Neuronal stem cell (in vitro differentiated cells): ENCODE results near the gene TBC1D22A.
A peak's percentile ranks its signal among the peaks of the same experiment; 100 is the strongest.

Experiments used
- DNase-seq: peaks from one replicate; pipeline ENCODE4 v3.0.0-alpha.2; 2013; ENCODE audit warnings: low spot score
- H2AFZ ChIP-seq: one replicate; pipeline ENCODE4 v1.6.1; 2013; ENCODE audit warnings: mild to moderate bottlenecking, low read length, inconsistent platforms
- H2AK5ac ChIP-seq: 2 replicates; pipeline ENCODE4 v1.6.1; 2013; ENCODE audit warnings: low read depth, mild to moderate bottlenecking, inconsistent platforms, low read length, moderate library complexity, mixed read lengths
- H2BK120ac ChIP-seq: 2 replicates; pipeline ENCODE4 v1.6.1; 2013; ENCODE audit warnings: low read depth, mild to moderate bottlenecking, inconsistent platforms, low read length, moderate library complexity, mixed read lengths
- H2BK12ac ChIP-seq: one replicate; pipeline ENCODE4 v1.6.1; 2013; ENCODE audit warnings: low read length, inconsistent platforms
- H2BK15ac ChIP-seq: 2 replicates; pipeline ENCODE4 v1.6.1; 2013; ENCODE audit warnings: mild to moderate bottlenecking, low read length, inconsistent platforms, mixed read lengths
- H2BK5ac ChIP-seq: one replicate; pipeline ENCODE4 v1.6.1; 2013; ENCODE audit warnings: inconsistent platforms, mild to moderate bottlenecking, low read length, moderate library complexity
- H3K14ac ChIP-seq: one replicate; pipeline ENCODE4 v1.6.1; 2013; ENCODE audit warnings: low read length, inconsistent platforms
- H3K18ac ChIP-seq: 2 replicates; pipeline ENCODE4 v1.6.1; 2013; ENCODE audit warnings: low read length, inconsistent platforms
- H3K23ac ChIP-seq: 2 replicates; pipeline ENCODE4 v1.6.1; 2013; ENCODE audit warnings: low read depth, mild to moderate bottlenecking, mixed read lengths, low read length, inconsistent platforms; ENCODE audit not compliant: poor library complexity
- H3K27ac ChIP-seq: replicated peaks from 3 replicates; pipeline ENCODE4 v1.5.1; 2013; ENCODE audit warnings: low read length, inconsistent platforms
- H3K27me3 ChIP-seq, 3 experiments: 2 replicates each; pipeline ENCODE4 v1.6.1; 2013; ENCODE audit warnings: low read length in 3 of 3, mild to moderate bottlenecking in 2 of 3, inconsistent platforms in 1 of 3, low read depth in 1 of 3, mixed read lengths in 1 of 3, moderate library complexity in 1 of 3; ENCODE audit not compliant: control insufficient read depth in 3 of 3, insufficient read depth in 3 of 3
- H3K36me3 ChIP-seq, 2 donors: replicated peaks in 1 of 2; 2 replicates each; pipeline ENCODE4 v1.6.1; 2013; ENCODE audit warnings: low read length in 2 of 2; ENCODE audit not compliant: control insufficient read depth in 2 of 2, insufficient read depth in 2 of 2
- H3K4ac ChIP-seq: 2 replicates; pipeline ENCODE4 v1.6.1; 2013; ENCODE audit warnings: inconsistent platforms, mild to moderate bottlenecking, low read length, moderate library complexity
- H3K4me1 ChIP-seq, 2 donors: 1 replicate in 1 of 2; 2 replicates in 1 of 2; pipeline ENCODE4 v1.6.1; 2013; ENCODE audit warnings: low read length in 2 of 2, low read depth in 1 of 2; ENCODE audit not compliant: control insufficient read depth in 2 of 2, insufficient read depth in 1 of 2
- H3K4me2 ChIP-seq: one replicate; pipeline ENCODE4 v1.6.1; 2013; ENCODE audit warnings: mild to moderate bottlenecking, low read length, inconsistent platforms; ENCODE audit not compliant: insufficient read depth, poor library complexity, severe bottlenecking
- H3K4me3 ChIP-seq, 2 donors: 2 replicates each; pipeline ENCODE4 v1.5.1; 2013; ENCODE audit warnings: low read length in 2 of 2, mild to moderate bottlenecking in 2 of 2, inconsistent platforms in 1 of 2, moderate library complexity in 1 of 2
- H3K79me1 ChIP-seq: one replicate; pipeline ENCODE4 v1.6.1; 2013; ENCODE audit warnings: low read depth, mild to moderate bottlenecking, inconsistent platforms, low read length, moderate library complexity
- H3K9ac ChIP-seq: one replicate; pipeline ENCODE4 v1.6.1; 2013; ENCODE audit warnings: mild to moderate bottlenecking, low read depth, low read length, inconsistent platforms; ENCODE audit not compliant: poor library complexity
- H3K9me3 ChIP-seq, 2 donors: replicated peaks in 1 of 2; 2 replicates each; pipeline versions ENCODE3 to v1.6.1; 2013; ENCODE audit warnings: low read length in 2 of 2, mild to moderate bottlenecking in 2 of 2, inconsistent platforms in 1 of 2, low read depth in 1 of 2, mixed read lengths in 1 of 2, moderate library complexity in 1 of 2; ENCODE audit not compliant: control insufficient read depth in 2 of 2, insufficient read depth in 1 of 2
- H4K8ac ChIP-seq: one replicate; pipeline ENCODE4 v1.6.1; 2013; ENCODE audit warnings: low read depth, mild to moderate bottlenecking, inconsistent platforms, low read length, moderate library complexity
- H4K91ac ChIP-seq: one replicate; pipeline ENCODE4 v1.6.1; 2013; ENCODE audit warnings: low read length, low read depth, mild to moderate bottlenecking, inconsistent platforms; ENCODE audit not compliant: poor library complexity
- WGBS, 2 donors: extraction: QIAGEN DNeasy Blood & Tissue Kit; methylation state at CpG; one replicate each; pipeline ENCODE4 v1.1.7; 2013; ENCODE audit warnings: missing lambda C conversion rate in 2 of 2, mixed read lengths in 1 of 2; ENCODE audit not compliant: insufficient read length in 2 of 2, insufficient replicate concordance in 1 of 2; ENCODE audit errors: extremely low coverage in 2 of 2; 5-methylcytosine and 5-hydroxymethylcytosine counted together

The TBC1D22A gene

DNA sequence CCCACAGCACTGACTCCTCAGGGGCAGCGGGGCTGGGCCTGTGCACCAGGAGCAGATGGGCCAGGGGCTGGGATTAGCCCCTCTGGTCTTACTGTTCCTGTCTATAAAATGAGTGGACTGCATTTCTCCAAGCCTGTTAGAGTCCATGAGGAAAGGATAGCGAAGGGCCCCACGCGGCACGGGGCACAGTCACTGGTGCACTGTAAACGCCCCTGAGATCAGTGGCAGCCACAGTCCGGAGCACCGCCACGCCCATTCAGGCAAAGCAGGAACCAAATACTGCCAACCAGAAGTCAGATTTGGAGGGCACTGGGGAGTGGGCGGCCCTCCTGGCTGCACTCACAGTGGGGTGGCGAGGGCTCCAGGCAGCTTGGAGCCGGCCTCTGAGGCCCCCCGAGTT is 387.5 kb downstream of the TBC1D22A start:
- Histone ChIP-seq H3K23ac (peak overlapping the region; percentile 33), H2BK15ac (no peak overlapping the region), H3K4me2 (no peak overlapping the region), H2BK12ac (no peak overlapping the region), H3K18ac (peak overlapping the region; percentile 35), H3K79me1 (no peaks in the 10 kb centered on the region), H3K14ac (no peak overlapping the region), H3K4ac (no peak overlapping the region), H3K4me3 (no peak overlapping the region), H4K8ac (no peak overlapping the region), H2AK5ac (peak overlapping the region; percentile 51), H4K91ac (no peak overlapping the region), H3K36me3 (no peaks in the 10 kb centered on the region), H2BK5ac (no peak overlapping the region), H2AFZ (no peak overlapping the region), H2BK120ac (no peak overlapping the region), H3K27ac (no peak overlapping the region), H3K9me3 (no peaks in the 10 kb centered on the region), H3K9ac (no peak overlapping the region), H3K27me3 (no peaks in the 10 kb centered on the region), H3K4me1 (peaks cover 0 to 3% of the 10 kb centered on the region in 2 donors)
- no peak for DNase-seq
- WGBS, 2 donors = no CpG with 5 or more reads among the region's 13 CpGs

DNA sequence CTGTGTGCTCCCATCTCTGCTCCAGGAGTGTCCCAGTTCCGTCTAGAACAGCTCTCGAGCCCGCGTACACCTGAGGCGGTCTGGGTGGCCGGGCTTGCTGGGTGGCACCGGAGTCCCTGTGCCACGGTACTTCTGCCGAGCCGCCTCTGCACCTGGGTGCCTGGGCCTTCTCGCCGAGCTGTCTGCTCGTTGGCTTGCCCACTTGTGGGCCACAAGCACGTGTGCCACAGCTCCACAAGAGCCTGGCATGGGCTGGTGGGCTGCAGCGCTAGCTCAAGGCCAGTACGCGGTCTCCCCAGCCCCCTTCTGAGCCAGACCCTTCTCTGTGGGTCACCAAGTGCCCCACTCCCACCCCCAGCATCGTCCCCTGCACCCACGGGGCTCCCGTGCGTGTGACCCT is 388.0 kb downstream of the TBC1D22A start:
- no peak overlapping the region for H2AFZ ChIP-seq
- no peak overlapping the region for H3K4me2 ChIP-seq
- no CpG with 5 or more reads among the region's 21 CpGs for WGBS, 2 donors
- no peak overlapping the region for H2BK15ac ChIP-seq
- H3K36me3 ChIP-seq = no peaks in the 10 kb centered on the region
- peak overlapping the region; percentile 25 for H3K14ac ChIP-seq
- no peaks in the 10 kb centered on the region for H3K79me1 ChIP-seq
- H2BK5ac ChIP-seq = no peak overlapping the region
- H2BK12ac ChIP-seq = peak overlapping the region; percentile 31
- H4K8ac ChIP-seq = peak overlapping the region; percentile 9
- no peak overlapping the region for H2AK5ac ChIP-seq
- peaks cover 0 to 3% of the 10 kb centered on the region in 2 donors for H3K4me1 ChIP-seq
- no peak overlapping the region for H2BK120ac ChIP-seq
- H3K4ac ChIP-seq = peak overlapping the region; percentile 10
- no peak overlapping the region for H4K91ac ChIP-seq
- H3K9ac ChIP-seq = no peak overlapping the region
- peak overlapping the region; percentile 67 for H3K23ac ChIP-seq
- no peaks in the 10 kb centered on the region for H3K9me3 ChIP-seq
- DNase-seq = no peak
- peak overlapping the region; percentile 35 for H3K18ac ChIP-seq
- H3K4me3 ChIP-seq = no peak overlapping the region
- no peak overlapping the region for H3K27ac ChIP-seq
- H3K27me3 ChIP-seq = no peaks in the 10 kb centered on the region

GRCh38 chr22:47151064-47151463 is 388.6 kb downstream of the TBC1D22A start:
- no peak overlapping the region for H3K18ac ChIP-seq
- no peak overlapping the region for H2AFZ ChIP-seq
- peak overlapping the region; percentile 91 for H3K14ac ChIP-seq
- H3K36me3 ChIP-seq = no peaks in the 10 kb centered on the region
- no peaks in the 10 kb centered on the region for H3K9me3 ChIP-seq
- H2AK5ac ChIP-seq = peak overlapping the region; percentile 48
- H2BK12ac ChIP-seq = no peak overlapping the region
- no peak for DNase-seq
- no peak overlapping the region for H2BK120ac ChIP-seq
- no peak overlapping the region for H2BK15ac ChIP-seq
- H3K4me3 ChIP-seq = no peak overlapping the region
- no peak overlapping the region for H3K4me2 ChIP-seq
- peaks cover 0 to 3% of the 10 kb centered on the region in 2 donors for H3K4me1 ChIP-seq
- H3K9ac ChIP-seq = no peak overlapping the region
- no peak overlapping the region for H3K4ac ChIP-seq
- no peak overlapping the region for H4K8ac ChIP-seq
- no peaks in the 10 kb centered on the region for H3K27me3 ChIP-seq
- no peak overlapping the region for H2BK5ac ChIP-seq
- WGBS, 2 donors = no CpG with 5 or more reads among the region's 19 CpGs
- H4K91ac ChIP-seq = no peak overlapping the region
- H3K23ac ChIP-seq = peak overlapping the region; percentile 67
- no peak overlapping the region for H3K27ac ChIP-seq
- H3K79me1 ChIP-seq = no peaks in the 10 kb centered on the region

GRCh38 chr22:47151490-47151889 is 389.0 kb downstream of the TBC1D22A start:
- peak overlapping the region; percentile 67 for H3K23ac ChIP-seq
- WGBS, 2 donors = no CpG with 5 or more reads among the region's 10 CpGs
- no peak overlapping the region for H2BK120ac ChIP-seq
- H3K9me3 ChIP-seq = no peaks in the 10 kb centered on the region
- H2BK12ac ChIP-seq = no peak overlapping the region
- no peak overlapping the region for H3K4me2 ChIP-seq
- no peaks in the 10 kb centered on the region for H3K36me3 ChIP-seq
- no peak overlapping the region for H3K27ac ChIP-seq
- H3K27me3 ChIP-seq = no peaks in the 10 kb centered on the region
- H2BK15ac ChIP-seq = no peak overlapping the region
- no peak overlapping the region for H3K18ac ChIP-seq
- no peak overlapping the region for H2BK5ac ChIP-seq
- H3K9ac ChIP-seq = no peak overlapping the region
- no peak for DNase-seq
- no peak overlapping the region for H4K91ac ChIP-seq
- no peak overlapping the region for H3K4ac ChIP-seq
- peaks cover 0 to 3% of the 10 kb centered on the region in 2 donors for H3K4me1 ChIP-seq
- peak overlapping the region; percentile 32 for H2AK5ac ChIP-seq
- H3K4me3 ChIP-seq = no peak overlapping the region
- H3K14ac ChIP-seq = no peak overlapping the region
- no peak overlapping the region for H2AFZ ChIP-seq
- no peaks in the 10 kb centered on the region for H3K79me1 ChIP-seq
- H4K8ac ChIP-seq = no peak overlapping the region
